Activated CD4-positive, alpha-beta T cell treated with anti-CD3 and anti-CD28 coated beads for 1 hour (primary cell): ENCODE measurements around the gene LRPAP1.

ENCODE experiments used
- DNase-seq: peaks from one replicate; pipeline ENCODE4 v3.0.0-alpha.2; 2020

The LRPAP1 gene

GRCh38 chr4:3531318-3531878 lies 824 bp downstream of the LRPAP1 start:
- DNase-seq = no peak

- no peak for DNase-seq
Measured at GRCh38 chr4:3530663-3531254, 1.5 kb downstream of the LRPAP1 start.

- DNase-seq = no peak
Measured at GRCh38 chr4:3530051-3530450, 2.2 kb downstream of the LRPAP1 start.

GRCh38 chr4:3529363-3529762 lies 2.9 kb downstream of the LRPAP1 start:
- DNase-seq = no peak

GRCh38 chr4:3527914-3528876 lies 4.0 kb downstream of the LRPAP1 start:
- DNase-seq = no peak

GRCh38 chr4:3527101-3527913 lies 4.9 kb downstream of the LRPAP1 start:
- DNase-seq = no peak

- DNase-seq = no peak
Measured at GRCh38 chr4:3526456-3526855, 5.8 kb downstream of the LRPAP1 start.

- DNase-seq = no peak
Measured at GRCh38 chr4:3525532-3526430, 6.4 kb downstream of the LRPAP1 start.

GRCh38 chr4:3524920-3525319 lies 7.3 kb downstream of the LRPAP1 start:
- DNase-seq = no peak

- no peak for DNase-seq
Measured at GRCh38 chr4:3524349-3524748, 7.9 kb downstream of the LRPAP1 start.

- no peak for DNase-seq
Measured at GRCh38 chr4:3523628-3524221, 8.5 kb downstream of the LRPAP1 start.

GRCh38 chr4:3523146-3523627 lies 9.0 kb downstream of the LRPAP1 start:
- no peak for DNase-seq

- DNase-seq = no peak
Measured at GRCh38 chr4:3522651-3523050, 9.6 kb downstream of the LRPAP1 start.

GRCh38 chr4:3522326-3522640 lies 9.9 kb downstream of the LRPAP1 start:
- DNase-seq = no peak

- no peak for DNase-seq
Measured at GRCh38 chr4:3521621-3522325, 10.4 kb downstream of the LRPAP1 start.

- no peak for DNase-seq
Measured at GRCh38 chr4:3520796-3521600, 11.2 kb downstream of the LRPAP1 start.

- DNase-seq = no peak
Measured at GRCh38 chr4:3520276-3520675, 11.9 kb downstream of the LRPAP1 start.

GRCh38 chr4:3519468-3520264 lies 12.6 kb downstream of the LRPAP1 start:
- DNase-seq = no peak

- DNase-seq = no peak
Measured at GRCh38 chr4:3518941-3519340, 13.3 kb downstream of the LRPAP1 start.
